Erythroblast (primary cell): ENCODE measurements around the gene FLRT2.

Experiments used
- GATA1 ChIP-seq: IDR thresholded peaks from 2 replicates; pipeline ENCODE4 v1.6.1; 2011; ENCODE audit warnings: low read depth, mild to moderate bottlenecking, control low read depth, low read length, moderate library complexity
- POLR2A ChIP-seq: IDR thresholded peaks from 2 replicates; pipeline ENCODE4 v1.6.1; 2011; ENCODE audit warnings: mild to moderate bottlenecking, low read length

DNA sequence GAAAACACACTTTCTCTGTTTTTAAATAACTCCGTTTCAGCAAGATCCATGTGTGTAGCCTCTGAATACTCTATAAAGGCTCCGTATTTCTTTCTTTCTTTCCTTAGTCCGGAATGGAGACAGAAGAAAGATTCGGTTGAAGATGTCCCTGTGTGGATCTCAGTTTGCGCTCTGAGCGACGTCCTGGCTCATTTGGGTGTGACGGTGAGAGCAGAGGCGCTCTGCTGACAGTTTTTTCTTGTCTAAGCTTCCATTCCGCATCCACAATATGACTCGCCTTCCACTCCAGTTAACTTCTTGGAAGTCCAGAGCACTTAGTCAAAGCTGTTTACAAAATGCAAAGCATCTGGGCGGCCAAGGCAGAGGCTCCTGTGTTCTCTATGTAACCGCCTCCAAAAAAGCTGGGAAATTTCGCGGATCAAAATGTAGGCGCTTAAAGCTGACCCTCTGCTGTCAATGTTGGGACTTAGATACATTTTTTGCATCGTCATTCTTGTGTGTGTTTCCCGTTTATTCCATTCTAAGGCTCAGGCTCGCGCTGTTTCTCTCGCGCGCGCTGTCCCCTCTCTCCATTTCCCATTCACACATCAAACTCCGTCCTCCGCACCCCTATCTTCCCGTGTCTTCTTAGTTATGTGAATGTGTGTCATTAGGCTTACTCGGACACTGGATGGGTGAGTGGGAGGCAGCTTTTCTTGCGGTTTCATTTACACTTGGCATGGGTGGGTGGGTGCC, 880 bp upstream of the FLRT2 start:
- TF ChIP-seq POLR2A (no peak), GATA1 (no peak)
